Mucosa of descending colon (tissue), 3 donors: ENCODE results near the gene THSD7B. TPM values are rescaled to one million over a fixed set of nuclear protein-coding genes. Genes with fewer than 3 reads are reported as not detected.
"Not testable (repeated sequence)": the region's sequence is repeated elsewhere in the genome, so short reads cannot be mapped to it uniquely, and the experiment has no call there.

ENCODE experiments used
- ATAC-seq: fragments of 200-7000 bp; cut with Tn5 transposase; one replicate; pipeline ENCODE4 v1.9.1; 2020; ENCODE audit warnings: mild to moderate bottlenecking, moderate library complexity
- DNase-seq, 3 donors: peaks; one replicate each; pipeline ENCODE4 v3.0.0-alpha.2; 2020
- H3K36me3 ChIP-seq: fragments of 200-600 bp; one replicate; pipeline ENCODE4 v1.8.0; 2021; ENCODE audit warnings: low read depth, mild to moderate bottlenecking
- H3K4me1 ChIP-seq: fragments of 200-600 bp; one replicate; pipeline ENCODE4 v1.8.0; 2021; ENCODE audit warnings: low read depth, mild to moderate bottlenecking
- H3K4me3 ChIP-seq: fragments of 200-600 bp; one replicate; pipeline ENCODE4 v1.8.0; 2021; ENCODE audit warnings: mild to moderate bottlenecking
- H3K9me3 ChIP-seq: fragments of 200-600 bp; one replicate; pipeline ENCODE4 v1.8.0; 2021; ENCODE audit warnings: mild to moderate bottlenecking
- CTCF ChIP-seq: fragments of 200-600 bp; IDR thresholded peaks from one replicate; pipeline ENCODE4 v1.8.0; 2022; ENCODE audit warnings: antibody characterized with exemption, mild to moderate bottlenecking
- intact Hi-C, 2 donors: fragments of 100-400 bp; cut with DNase I in 1 of 2; cut with micrococcal nuclease in 1 of 2; formaldehyde crosslinking; loops; one replicate each; pipeline versions ENCODE4 v1.11.0 to v1.11.1; 2022; cut with DNase I, micrococcal nuclease
- total RNA-seq, 3 donors: library from RNA; stranded (reverse); fragmentation: NEBNext Ultra II Directional in 2 of 3; extraction: Animal tissue kit (Norgen Biotek cat#: 25700) in 2 of 3; gene quantifications; one replicate each; pipeline versions ENCODE4 v1.2.1 to v1.2.4, GENCODE V29; 2021 to 2023
- donor health status: DM: no; HTN: no; CAD: no; lungs with moderate emphysema.
- donor health status: DM: no; HTN: no; CAD: no.
- donor health status: DM: no; HTN: yes; CAD: no.

The THSD7B gene
- total RNA-seq, 3 donors from 2014 or later, result 0.85 TPM; not detected in 2

- no peaks in the 10 kb centered on the region for H3K4me1 ChIP-seq
- TF ChIP-seq CTCF, result no peak
- DNase-seq, result no peak
- no peaks in the 10 kb centered on the region for H3K9me3 ChIP-seq
- no peak overlapping the region for H3K4me3 ChIP-seq
- intact Hi-C loops, result no loop called here
- H3K36me3 ChIP-seq, result no peaks in the 10 kb centered on the region
- ATAC-seq, result no peak
Measured at GRCh38 chr2:137091704-137092103, 326.4 kb downstream of the THSD7B start.

- ATAC-seq, result no peak
- intact Hi-C loops, result no loop called here
- TF ChIP-seq CTCF, result no peak
Measured at GRCh38 chr2:137093116-137093515, 327.8 kb downstream of the THSD7B start.

GRCh38 chr2:137096187-137096586 lies 330.8 kb downstream of the THSD7B start:
- no peak for TF ChIP-seq CTCF
- intact Hi-C loops, result no loop called here
- H3K9me3 ChIP-seq, result no peaks in the 10 kb centered on the region
- ATAC-seq (no peak), DNase-seq (no peak)
- H3K36me3 ChIP-seq, result no peaks in the 10 kb centered on the region
- H3K4me1 ChIP-seq, result no peaks in the 10 kb centered on the region
- no peak overlapping the region for H3K4me3 ChIP-seq

More at GRCh38 chr2:137093116-137093515, 327.8 kb downstream of the THSD7B start:
- DNase-seq, result no peak
- Histone ChIP-seq H3K4me1 (no peaks in the 10 kb centered on the region), H3K36me3 (no peaks in the 10 kb centered on the region), H3K4me3 (no peak overlapping the region), H3K9me3 (no peaks in the 10 kb centered on the region)

GRCh38 chr2:137096693-137097092 lies 331.3 kb downstream of the THSD7B start:
- intact Hi-C loops, result no loop called here
- TF ChIP-seq CTCF, result no peak
- DNase-seq, result no peak
- Histone ChIP-seq H3K9me3 (no peaks in the 10 kb centered on the region), H3K4me1 (no peaks in the 10 kb centered on the region), H3K4me3 (no peak overlapping the region), H3K36me3 (no peaks in the 10 kb centered on the region)
- ATAC-seq, result no peak

GRCh38 chr2:137101814-137102213 lies 336.5 kb downstream of the THSD7B start:
- H3K9me3 ChIP-seq, H3K4me1 ChIP-seq, H3K4me3 ChIP-seq, intact Hi-C loops, H3K36me3 ChIP-seq, ATAC-seq, DNase-seq: not testable (repeated sequence)

GRCh38 chr2:137107904-137108303 lies 342.6 kb downstream of the THSD7B start:
- no peak for DNase-seq
- intact Hi-C loops, result no loop called here
- Histone ChIP-seq H3K36me3 (no peaks in the 10 kb centered on the region), H3K9me3 (no peaks in the 10 kb centered on the region), H3K4me3 (no peak overlapping the region), H3K4me1 (no peaks in the 10 kb centered on the region)
- TF ChIP-seq CTCF, result no peak
- ATAC-seq, result no peak
